OCI-LY3 (cell line): ENCODE measurements around the gene CASK.

Experiments used
- H2AFZ ChIP-seq: fragments of 200-600, 300-600 bp; shearing (Covaris generic); 2 replicates; pipeline ENCODE4 v1.6.0; 2014; ENCODE audit warnings: antibody characterized with exemption, low read depth, low read length
- H3K27ac ChIP-seq: fragments of 200-600, 300-600 bp; sonication (generic); 2 replicates; pipeline ENCODE4 v1.5.1; 2014; ENCODE audit warnings: mild to moderate bottlenecking, low read length, moderate library complexity, mixed read lengths
- H3K27me3 ChIP-seq: fragments of 200-600, 300-600 bp; sonication (generic); 2 replicates; pipeline ENCODE4 v1.6.1; 2014; ENCODE audit warnings: low read depth, low read length, mixed read lengths
- H3K36me3 ChIP-seq: fragments of 200-600, 300-600 bp; sonication (generic); replicated peaks from 2 replicates; pipeline ENCODE3; 2014; ENCODE audit warnings: low read depth, low read length, mixed read lengths
- H3K4me1 ChIP-seq: fragments of 300-600, 200-600 bp; sonication (generic); 2 replicates; pipeline ENCODE4 v1.6.1; 2014; ENCODE audit warnings: low read length, mixed read lengths
- H3K4me2 ChIP-seq: fragments of 200-600, 300-600 bp; sonication (generic); 2 replicates; pipeline ENCODE4 v1.6.1; 2014; ENCODE audit warnings: low read length, mixed read lengths
- H3K4me3 ChIP-seq: fragments of 300-600, 200-600 bp; sonication (generic); 2 replicates; pipeline ENCODE4 v1.5.1; 2014; ENCODE audit warnings: antibody characterized with exemption, mild to moderate bottlenecking, low read length, moderate library complexity
- H3K79me2 ChIP-seq: fragments of 300-600, 200-600 bp; shearing (Covaris generic); 2 replicates; pipeline ENCODE4 v1.6.1; 2014; ENCODE audit warnings: mild to moderate bottlenecking, low read length, mixed read lengths
- H3K9ac ChIP-seq: fragments of 300-600, 200-600 bp; shearing (Covaris generic); 2 replicates; pipeline ENCODE4 v1.6.0; 2014; ENCODE audit warnings: mild to moderate bottlenecking, low read length, moderate library complexity
- H3K9me3 ChIP-seq: fragments of 200-600, 300-600 bp; shearing (Covaris generic); 2 replicates; pipeline ENCODE4 v1.6.1; 2014; ENCODE audit warnings: low read length, mixed read lengths; ENCODE audit not compliant: insufficient read depth
- H4K20me1 ChIP-seq: fragments of 200-600, 300-600 bp; sonication (generic); 2 replicates; pipeline ENCODE4 v1.6.1; 2016; ENCODE audit warnings: low read length, mixed read lengths; ENCODE audit not compliant: insufficient read depth
- EZH2phosphoT487 ChIP-seq: fragments of 200-600 bp; shearing (Covaris generic); IDR thresholded peaks from 2 replicates; pipeline ENCODE4 v1.6.1; 2018; ENCODE audit warnings: antibody characterized with exemption, mixed run types, low read depth
- TF ChIP-seq, protein P1 (sequence below): fragments of 200-600, 300-600 bp; sonication (generic); IDR thresholded peaks from 2 replicates; pipeline ENCODE4 v1.5.1; 2014; ENCODE audit warnings: antibody characterized with exemption, low read length, low read depth

The CASK gene

DNA sequence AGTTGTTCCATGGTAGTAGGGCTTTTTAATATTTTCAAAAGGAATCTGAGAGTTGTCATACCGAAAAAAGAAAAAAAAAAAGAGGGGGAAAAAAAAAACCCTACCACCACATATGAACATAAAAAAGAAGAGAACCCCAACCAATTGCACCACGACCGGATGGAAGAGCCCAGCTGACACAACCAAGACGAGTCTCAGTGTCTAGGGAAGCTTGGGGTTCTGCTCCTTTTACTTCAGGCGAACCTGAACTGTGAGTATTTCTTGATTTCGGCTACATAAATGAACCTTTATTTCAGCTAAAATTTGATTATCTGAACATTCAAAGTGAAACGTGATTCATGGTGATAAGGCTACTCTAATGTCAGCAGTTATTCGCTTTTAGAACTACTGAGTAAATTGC, 234.5 kb downstream of the CASK start, which contains the start of gene GPR34:
Gene GPR34, plus strand, starts transcription at position 139 of the 400 bp plus-strand sequence. CDS start 6,661 bp downstream, outside the sequence.
- Histone ChIP-seq H3K9me3 (no peaks in the 10 kb centered on the region), H3K4me1 (peaks cover 23% of the 10 kb centered on the region)

GRCh38 chrX:41688156-41688555, 235.2 kb downstream of the CASK start:
- Histone ChIP-seq H3K4me3 (no peak overlapping the region), H3K9me3 (no peaks in the 10 kb centered on the region), H3K36me3 (no peaks in the 10 kb centered on the region), H3K27me3 (no peaks in the 10 kb centered on the region), H3K9ac (no peak overlapping the region), H3K4me1 (peaks cover 23% of the 10 kb centered on the region), H3K4me2 (peak overlapping the region; percentile 64; the same call in 1 of the 2 replicates), H3K79me2 (no peaks in the 10 kb centered on the region), H3K27ac (no peak overlapping the region), H2AFZ (no peak overlapping the region), H4K20me1 (peaks cover 8% of the 10 kb centered on the region)
- TF ChIP-seq EZH2phosphoT487: no peak
- TF ChIP-seq, protein P1, sequence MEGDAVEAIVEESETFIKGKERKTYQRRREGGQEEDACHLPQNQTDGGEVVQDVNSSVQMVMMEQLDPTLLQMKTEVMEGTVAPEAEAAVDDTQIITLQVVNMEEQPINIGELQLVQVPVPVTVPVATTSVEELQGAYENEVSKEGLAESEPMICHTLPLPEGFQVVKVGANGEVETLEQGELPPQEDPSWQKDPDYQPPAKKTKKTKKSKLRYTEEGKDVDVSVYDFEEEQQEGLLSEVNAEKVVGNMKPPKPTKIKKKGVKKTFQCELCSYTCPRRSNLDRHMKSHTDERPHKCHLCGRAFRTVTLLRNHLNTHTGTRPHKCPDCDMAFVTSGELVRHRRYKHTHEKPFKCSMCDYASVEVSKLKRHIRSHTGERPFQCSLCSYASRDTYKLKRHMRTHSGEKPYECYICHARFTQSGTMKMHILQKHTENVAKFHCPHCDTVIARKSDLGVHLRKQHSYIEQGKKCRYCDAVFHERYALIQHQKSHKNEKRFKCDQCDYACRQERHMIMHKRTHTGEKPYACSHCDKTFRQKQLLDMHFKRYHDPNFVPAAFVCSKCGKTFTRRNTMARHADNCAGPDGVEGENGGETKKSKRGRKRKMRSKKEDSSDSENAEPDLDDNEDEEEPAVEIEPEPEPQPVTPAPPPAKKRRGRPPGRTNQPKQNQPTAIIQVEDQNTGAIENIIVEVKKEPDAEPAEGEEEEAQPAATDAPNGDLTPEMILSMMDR: no peak

More for the DNA sequence above, 234.5 kb downstream of the CASK start, which contains the start of gene GPR34:
- H3K79me2 ChIP-seq: no peaks in the 10 kb centered on the region
- TF ChIP-seq, protein P1: no peak
- no peak for TF ChIP-seq EZH2phosphoT487
- no peaks in the 10 kb centered on the region for H3K36me3 ChIP-seq
- H2AFZ ChIP-seq: no peak within 1 kb of the TSS
- H3K4me2 ChIP-seq: peak within 1 kb of the TSS; percentile 64
- no peak within 1 kb of the TSS for H3K27ac ChIP-seq
- H3K27me3 ChIP-seq: no peaks in the 10 kb centered on the region
- peak within 1 kb of the TSS; percentile 37 for H3K4me3 ChIP-seq
- no peak within 1 kb of the TSS for H3K9ac ChIP-seq
- H4K20me1 ChIP-seq: peaks cover 8% of the 10 kb centered on the region

GRCh38 chrX:41686788-41687187, 236.6 kb downstream of the CASK start:
- Histone ChIP-seq H3K4me2 (no peak overlapping the region), H3K27ac (no peak overlapping the region), H4K20me1 (peaks cover 8% of the 10 kb centered on the region), H3K27me3 (no peaks in the 10 kb centered on the region), H3K36me3 (no peaks in the 10 kb centered on the region), H3K4me3 (no peak overlapping the region), H2AFZ (no peak overlapping the region), H3K9ac (no peak overlapping the region), H3K79me2 (no peaks in the 10 kb centered on the region), H3K9me3 (no peaks in the 10 kb centered on the region), H3K4me1 (peaks cover 23% of the 10 kb centered on the region)
- TF ChIP-seq EZH2phosphoT487: no peak
- TF ChIP-seq, protein P1: no peak

- Histone ChIP-seq H3K4me1 (peaks cover 23% of the 10 kb centered on the region), H2AFZ (no peak overlapping the region), H4K20me1 (peaks cover 8% of the 10 kb centered on the region), H3K4me3 (no peak overlapping the region), H3K9me3 (no peaks in the 10 kb centered on the region), H3K27ac (no peak overlapping the region), H3K4me2 (no peak overlapping the region), H3K79me2 (no peaks in the 10 kb centered on the region), H3K9ac (no peak overlapping the region), H3K27me3 (no peaks in the 10 kb centered on the region), H3K36me3 (no peaks in the 10 kb centered on the region)
- no peak for TF ChIP-seq EZH2phosphoT487
- TF ChIP-seq, protein P1: no peak
These were observed 238.4 kb downstream of the CASK start for GRCh38 chrX:41684940-41685339.
